IPS-NIHi7 (cell line): Measurements from ENCODE around the gene PPM1H.

Experiments
- DNase-seq: peaks from one replicate; pipeline ENCODE4 v3.0.0; 2012; ENCODE audit warnings: mixed read lengths; ENCODE audit errors: extremely low spot score

PPM1H gene

GRCh38 chr12:62618930-62619329 lies 316.0 kb downstream of the PPM1H start:
- no peak for DNase-seq

DNA sequence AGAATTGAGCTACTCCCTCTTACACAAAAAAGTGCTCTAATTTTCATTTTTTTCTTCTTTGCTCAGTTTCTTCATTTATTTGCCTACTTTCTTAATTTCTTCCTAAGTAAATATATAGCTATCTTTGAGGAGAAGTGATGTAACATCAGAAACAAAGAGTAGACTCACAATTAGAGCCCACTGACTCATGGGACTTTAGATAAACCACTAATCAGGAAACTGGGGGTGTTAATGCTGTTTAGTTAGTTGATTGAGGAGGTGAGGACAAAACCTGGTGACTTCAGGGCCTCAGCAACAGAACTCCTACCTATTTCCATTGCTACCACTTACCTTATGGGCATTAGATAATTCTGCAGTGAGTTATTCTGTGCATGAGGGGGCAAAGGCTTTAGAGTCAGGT lies 316.6 kb downstream of the PPM1H start:
- DNase-seq, result no peak

GRCh38 chr12:62613081-62613480 lies 321.9 kb downstream of the PPM1H start:
- DNase-seq, result no peak

GRCh38 chr12:62606654-62607053 lies 328.3 kb downstream of the PPM1H start:
- DNase-seq, result no peak

- DNase-seq, result no peak
Observed at GRCh38 chr12:62605981-62606380, 329.0 kb downstream of the PPM1H start.

DNA sequence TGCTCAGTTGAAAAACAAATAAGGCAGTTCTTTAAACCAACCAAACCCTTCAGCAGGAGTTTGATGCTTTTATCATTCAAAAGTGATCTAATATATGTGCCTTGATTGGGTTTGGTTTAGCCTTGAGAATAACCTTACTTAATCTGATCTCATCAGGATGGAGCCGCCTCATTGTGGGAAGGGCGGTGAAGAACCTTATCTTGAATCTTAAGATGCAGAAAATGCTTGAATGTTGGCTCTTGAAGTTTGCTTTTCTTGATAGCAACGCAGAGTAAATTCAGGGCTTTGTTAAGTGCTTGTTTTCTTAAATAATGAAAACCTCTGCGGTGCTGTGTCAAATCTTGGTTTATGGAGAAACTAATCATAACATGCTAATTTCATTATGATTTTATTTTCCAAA lies 330.1 kb downstream of the PPM1H start:
- no peak for DNase-seq

DNA sequence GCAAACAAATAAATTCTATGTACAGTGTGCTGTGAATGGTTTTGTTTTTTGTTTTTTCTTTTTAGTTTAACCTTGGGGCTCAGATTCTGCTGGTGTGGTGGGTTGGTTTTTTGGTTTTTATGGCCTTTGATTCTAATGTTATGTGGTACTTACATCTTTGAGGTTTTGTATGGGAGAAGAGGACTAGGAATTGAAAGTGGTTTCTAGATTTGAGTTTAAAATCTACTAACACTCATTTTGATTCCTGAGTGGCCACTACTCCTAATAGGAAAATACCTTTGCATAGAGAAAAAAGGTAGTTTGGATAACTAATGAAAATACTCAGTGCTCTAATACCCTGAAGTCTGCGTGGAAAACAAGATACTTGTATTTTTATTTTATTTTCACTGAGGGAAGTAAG lies 330.6 kb downstream of the PPM1H start:
- DNase-seq, result no peak

DNA sequence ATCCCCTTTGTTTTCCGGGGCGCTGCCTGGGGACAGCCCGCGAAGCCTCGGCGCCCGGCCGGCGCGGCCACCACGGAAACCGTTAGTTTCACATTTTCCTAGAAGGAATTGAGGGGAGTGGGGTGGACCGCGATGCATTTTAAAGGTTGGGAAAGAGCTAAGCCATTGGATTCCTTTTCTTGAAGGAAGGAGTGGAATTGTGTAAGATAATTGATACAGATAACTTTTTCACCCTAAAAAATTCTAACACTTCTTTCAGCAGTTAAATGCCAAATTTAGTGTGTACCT lies 331.2 kb downstream of the PPM1H start:
- no peak for DNase-seq

DNA sequence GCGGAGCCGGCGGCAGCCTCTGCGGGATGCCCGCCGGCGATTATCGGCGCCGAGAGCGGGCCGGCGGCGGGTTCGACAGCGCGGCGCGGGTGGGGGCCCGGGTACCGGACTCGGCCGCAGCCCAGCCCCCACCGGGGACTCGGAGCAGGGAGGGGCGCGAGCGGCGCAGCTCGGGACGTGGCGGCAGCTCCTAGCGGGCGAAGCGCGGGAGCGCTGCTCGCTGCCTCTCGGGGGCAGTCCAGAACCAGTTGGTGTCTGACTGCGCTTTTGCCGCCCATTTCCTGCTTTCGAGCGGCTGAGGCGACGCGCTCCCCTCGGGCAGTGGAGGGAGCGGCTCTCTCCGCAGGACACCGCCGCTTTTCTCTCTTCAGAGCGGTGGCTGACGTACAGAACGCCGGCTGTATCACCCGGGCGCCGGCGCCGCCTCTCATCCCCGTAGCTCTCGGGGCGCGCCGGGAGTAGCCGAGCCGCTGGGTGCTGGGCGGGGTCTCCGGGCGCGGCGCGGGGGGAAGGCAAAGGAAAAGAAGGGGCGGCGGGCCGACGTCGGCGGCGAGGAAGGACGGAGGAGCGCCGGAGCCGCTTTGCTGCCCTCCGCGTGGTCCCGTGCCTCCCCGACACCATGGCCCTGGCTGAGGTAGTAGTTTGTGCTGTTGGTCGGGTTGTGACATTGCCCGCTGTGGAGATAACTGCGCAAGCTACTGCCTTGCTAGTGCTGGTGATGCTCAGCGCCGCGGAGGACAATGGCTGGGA lies 331.7 kb downstream of the PPM1H start:
- peak; percentile 78 for DNase-seq

- peak; percentile 77 for DNase-seq
Observed at GRCh38 chr12:62602255-62603060, 332.5 kb downstream of the PPM1H start.

- no peak for DNase-seq
Observed at GRCh38 chr12:62601765-62602164, 333.2 kb downstream of the PPM1H start.

DNA sequence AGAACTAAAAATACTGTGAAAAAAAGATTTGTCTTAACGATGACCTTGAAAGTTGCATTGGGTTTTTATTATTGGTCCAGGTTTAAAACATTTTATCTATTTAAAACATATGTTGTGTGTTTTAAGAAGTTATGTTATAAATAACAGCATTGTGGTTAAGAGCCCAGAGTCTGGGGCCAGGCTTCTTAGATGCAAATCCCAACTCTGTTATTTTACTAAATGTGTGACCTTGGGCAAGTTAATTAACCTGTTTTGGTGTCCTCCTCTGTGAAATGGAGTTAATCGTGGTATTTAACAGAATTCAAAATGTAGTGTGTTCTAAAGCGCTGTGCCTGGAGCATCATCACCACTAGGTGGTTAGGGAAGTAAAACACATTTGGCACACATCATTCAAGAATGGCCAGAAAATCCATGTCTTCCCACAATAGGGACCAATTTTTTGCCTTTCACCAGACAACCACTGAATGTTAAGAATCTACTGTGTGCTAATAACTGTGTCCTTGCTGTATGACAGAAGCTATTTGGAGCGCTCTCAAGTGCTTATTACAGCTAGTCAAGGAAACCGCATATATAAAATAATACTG lies 335.0 kb downstream of the PPM1H start:
- DNase-seq, result no peak

- DNase-seq, result no peak
Observed at GRCh38 chr12:62598846-62599245, 336.1 kb downstream of the PPM1H start.

DNA sequence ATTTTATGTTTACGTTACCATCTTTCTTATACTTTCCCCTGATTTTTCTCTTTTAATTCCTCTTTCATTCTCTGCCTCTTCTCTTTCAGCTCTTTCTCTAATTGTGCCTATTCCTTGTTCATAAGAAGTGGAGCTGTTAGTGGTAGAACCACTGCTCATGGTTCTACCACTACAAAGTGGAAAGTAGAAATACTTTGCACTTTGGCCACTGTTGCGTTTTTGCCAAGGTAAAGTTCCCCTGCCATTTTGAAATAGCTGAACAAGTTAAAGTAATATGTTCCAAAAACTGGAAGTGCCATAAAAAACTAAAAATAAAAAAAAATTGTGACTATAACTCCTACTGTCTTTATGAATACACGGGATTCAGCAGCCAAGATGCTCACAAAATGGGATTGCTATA lies 337.7 kb downstream of the PPM1H start:
- DNase-seq, result no peak
